Effector memory CD4-positive, alpha-beta T cell (primary cell): ENCODE measurements around the gene NCAPD2.
"Not testable (repeated sequence)": the region's sequence is repeated elsewhere in the genome, so short reads cannot be mapped to it uniquely, and the experiment has no call there.

Experiments
- DNase-seq, 3 donors: peaks; one replicate each; pipeline ENCODE4 v3.0.0-alpha.2; 2020
- H3K27ac ChIP-seq: 2 replicates; pipeline ENCODE4 v1.7.0; 2013; ENCODE audit warnings: mild to moderate bottlenecking, low read length, moderate library complexity; ENCODE audit not compliant: insufficient read depth, poor library complexity, severe bottlenecking
- H3K27me3 ChIP-seq: replicated peaks from 2 replicates; pipeline ENCODE4 v1.7.0; 2013; ENCODE audit warnings: mild to moderate bottlenecking, low read length; ENCODE audit not compliant: insufficient read depth, control insufficient read depth, poor library complexity, severe bottlenecking
- H3K36me3 ChIP-seq: 2 replicates; pipeline ENCODE4 v1.7.0; 2013; ENCODE audit warnings: mild to moderate bottlenecking, low read length, moderate library complexity; ENCODE audit not compliant: control insufficient read depth, insufficient read depth
- H3K4me1 ChIP-seq: 2 replicates; pipeline ENCODE4 v1.7.0; 2013; ENCODE audit warnings: low read length, mild to moderate bottlenecking; ENCODE audit not compliant: control insufficient read depth, insufficient read depth, poor library complexity, severe bottlenecking
- H3K4me3 ChIP-seq: 2 replicates; pipeline ENCODE4 v1.7.0; 2013; ENCODE audit warnings: low read length, low read depth, mild to moderate bottlenecking; ENCODE audit not compliant: insufficient read depth, poor library complexity, severe bottlenecking
- H3K9me3 ChIP-seq: 2 replicates; pipeline ENCODE4 v1.7.0; 2013; ENCODE audit warnings: mild to moderate bottlenecking, low read length, moderate library complexity; ENCODE audit not compliant: control insufficient read depth

Gene NCAPD2

DNA sequence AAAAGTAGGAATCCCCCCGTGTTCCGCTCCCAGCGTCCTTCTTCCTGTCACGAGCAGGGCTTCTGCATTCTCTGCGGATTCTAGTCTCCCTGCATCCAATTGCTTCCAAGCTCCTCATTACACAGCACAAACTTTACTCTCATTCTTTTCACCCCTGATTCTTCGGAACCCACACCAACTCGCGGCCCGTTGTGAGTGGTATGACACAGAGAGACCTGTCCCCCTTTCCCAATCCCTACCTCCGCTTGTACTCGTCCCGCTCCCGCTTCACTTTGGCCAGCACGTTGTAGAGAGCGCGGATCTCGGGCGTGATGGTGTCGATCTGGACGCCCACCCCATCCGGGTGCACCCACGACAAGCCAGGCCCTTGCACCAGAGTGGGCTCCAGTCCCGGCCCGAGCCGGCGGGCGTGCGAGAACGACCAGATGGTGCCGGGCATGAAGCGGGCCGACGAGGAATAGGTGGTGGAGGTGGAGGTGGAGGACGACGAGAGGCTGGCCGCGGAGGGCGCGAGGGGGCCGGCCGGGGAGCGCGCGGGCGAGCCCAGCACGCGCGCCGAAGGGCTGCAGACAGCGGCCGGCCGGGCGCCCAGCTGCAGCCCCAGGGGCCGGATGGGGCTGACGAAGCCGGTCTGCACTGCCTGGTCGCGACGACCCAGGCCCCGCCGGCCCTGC is 61.3 kb downstream of the NCAPD2 start:
- Histone ChIP-seq H3K4me3 (peak overlapping the region; percentile 89), H3K27ac (peak overlapping the region; percentile 29)
- DNase-seq = no peak

GRCh38 chr12:6556496-6556817 is 62.6 kb downstream of the NCAPD2 start:
- H3K4me3 ChIP-seq = peak overlapping the region; percentile 89
- not testable (repeated sequence) for H3K9me3 ChIP-seq, H3K27ac ChIP-seq, H3K27me3 ChIP-seq, DNase-seq
- H3K4me1 ChIP-seq = peaks cover 15% of the 10 kb centered on the region
- peaks cover 23% of the 10 kb centered on the region for H3K36me3 ChIP-seq

More for the DNA sequence above, 61.3 kb downstream of the NCAPD2 start:
- Histone ChIP-seq H3K4me1 (peaks cover 15% of the 10 kb centered on the region), H3K36me3 (peaks cover 15% of the 10 kb centered on the region), H3K27me3 (no peaks in the 10 kb centered on the region), H3K9me3 (no peaks in the 10 kb centered on the region)

GRCh38 chr12:6556857-6557256 is 63.0 kb downstream of the NCAPD2 start:
- Histone ChIP-seq H3K4me1 (peaks cover 15% of the 10 kb centered on the region), H3K4me3 (no peak overlapping the region)

GRCh38 chr12:6558014-6558760 is 64.3 kb downstream of the NCAPD2 start:
- Histone ChIP-seq H3K36me3 (peaks cover 40% of the 10 kb centered on the region), H3K4me1 (peaks cover 16% of the 10 kb centered on the region)
- H3K4me3 ChIP-seq, H3K27me3 ChIP-seq, H3K9me3 ChIP-seq, H3K27ac ChIP-seq: not testable (repeated sequence)
- DNase-seq = peak in 1 of 3 donors; percentile 48

More at GRCh38 chr12:6556857-6557256, 63.0 kb downstream of the NCAPD2 start:
- DNase-seq = no peak
- Histone ChIP-seq H3K27me3 (no peaks in the 10 kb centered on the region), H3K9me3 (no peaks in the 10 kb centered on the region), H3K36me3 (peaks cover 27% of the 10 kb centered on the region), H3K27ac (no peak overlapping the region)

GRCh38 chr12:6559500-6559899 is 65.6 kb downstream of the NCAPD2 start:
- H3K27me3 ChIP-seq = no peaks in the 10 kb centered on the region
- DNase-seq = no peak
- no peaks in the 10 kb centered on the region for H3K9me3 ChIP-seq
- H3K36me3 ChIP-seq = peaks cover 46% of the 10 kb centered on the region
- H3K27ac ChIP-seq = no peak overlapping the region
- H3K4me3 ChIP-seq = no peak overlapping the region
- peaks cover 13% of the 10 kb centered on the region for H3K4me1 ChIP-seq

- H3K4me3 ChIP-seq = no peak overlapping the region
- H3K9me3 ChIP-seq = no peaks in the 10 kb centered on the region
- no peak for DNase-seq
- H3K4me1 ChIP-seq = peaks cover 9% of the 10 kb centered on the region
- H3K36me3 ChIP-seq = peaks cover 54% of the 10 kb centered on the region
- H3K27ac ChIP-seq = no peak overlapping the region
- H3K27me3 ChIP-seq = no peaks in the 10 kb centered on the region
These were observed 66.8 kb downstream of the NCAPD2 start for GRCh38 chr12:6560501-6561205.

GRCh38 chr12:6562881-6563280 is 69.0 kb downstream of the NCAPD2 start:
- Histone ChIP-seq H3K27ac (no peak overlapping the region), H3K27me3 (no peaks in the 10 kb centered on the region), H3K9me3 (no peaks in the 10 kb centered on the region), H3K36me3 (peaks cover 65% of the 10 kb centered on the region), H3K4me3 (no peak overlapping the region), H3K4me1 (peaks cover 19% of the 10 kb centered on the region)
- DNase-seq = no peak

DNA sequence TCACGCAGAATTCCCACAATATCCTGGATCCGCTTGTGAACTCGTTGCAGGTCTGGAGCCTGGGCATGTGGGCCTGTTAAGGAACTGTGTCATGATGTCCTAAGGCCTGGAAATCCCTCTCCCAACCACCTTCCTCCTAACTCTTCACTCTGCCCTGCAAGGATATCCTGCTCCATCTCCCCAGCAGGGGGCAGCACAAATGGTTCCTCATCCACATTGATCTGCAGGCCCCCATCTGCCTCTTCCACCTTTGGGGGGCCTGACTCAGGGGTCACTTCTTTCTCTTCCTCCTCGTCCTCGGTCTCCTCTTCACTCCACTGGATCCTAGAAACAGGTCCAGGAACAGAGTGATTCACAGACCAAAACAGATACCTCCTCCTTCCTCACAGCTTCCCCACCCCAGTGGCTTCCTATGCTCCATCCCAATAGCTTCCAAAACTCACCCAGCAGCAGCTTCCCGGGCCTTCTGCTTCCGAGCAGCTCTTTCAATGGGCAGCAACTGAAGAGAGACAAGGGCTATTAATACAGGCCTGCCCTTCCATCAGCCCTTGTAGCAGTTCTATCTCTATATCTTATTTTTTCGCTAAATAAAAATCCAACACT is 69.6 kb downstream of the NCAPD2 start:
- Histone ChIP-seq H3K36me3 (peaks cover 65% of the 10 kb centered on the region), H3K9me3 (no peaks in the 10 kb centered on the region), H3K4me3 (no peak overlapping the region), H3K27ac (no peak overlapping the region), H3K4me1 (peaks cover 19% of the 10 kb centered on the region), H3K27me3 (no peaks in the 10 kb centered on the region)
- peak; percentile 34 to 59 (median 39) for DNase-seq

- Histone ChIP-seq H3K9me3 (no peaks in the 10 kb centered on the region), H3K36me3 (peaks cover 47% of the 10 kb centered on the region), H3K4me3 (peak overlapping the region; percentile 92), H3K27ac (peak overlapping the region; percentile 88), H3K27me3 (no peaks in the 10 kb centered on the region), H3K4me1 (peaks cover 19% of the 10 kb centered on the region)
- no peak for DNase-seq
These were observed 73.3 kb downstream of the NCAPD2 start for GRCh38 chr12:6567112-6567670.
